ENCODE results near the gene USP9Y. TPM values are rescaled to one million over a fixed set of nuclear protein-coding genes. Genes with fewer than 3 reads are reported as not detected.
A peak's percentile ranks its signal among the peaks of the same experiment; 100 is the strongest.

The USP9Y gene
- total RNA-seq, 1 donor from 2014 or later = 20.7 TPM

DNA sequence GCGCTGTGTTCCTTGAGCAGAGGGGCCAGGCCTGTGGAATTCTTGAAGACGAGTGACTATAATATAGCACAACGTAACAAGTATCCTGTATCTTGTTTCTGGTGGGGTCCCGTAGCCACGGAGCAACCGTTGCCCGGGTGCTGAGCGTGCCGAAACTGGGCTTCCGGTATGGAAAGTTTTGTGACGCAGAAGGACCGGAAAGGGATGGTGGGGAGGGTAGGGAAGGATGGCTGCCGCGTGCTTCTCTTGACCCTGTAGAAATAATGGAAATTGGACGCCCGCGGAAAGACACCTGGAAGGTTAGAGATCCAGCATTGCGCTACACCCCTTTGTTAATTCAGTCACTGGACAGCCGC, 204.5 kb downstream of the USP9Y start:
- intact Hi-C loops (cut with DNase I) = no loop called here
- peak; percentile 70 for DNase-seq
- peak; percentile 90 for ATAC-seq (ENCODE audit: poor library complexity)

GRCh38 chrY:12905895-12906294, 204.9 kb downstream of the USP9Y start:
- intact Hi-C loops (cut with DNase I) = no loop called here
- DNase-seq = no peak
- no peak for ATAC-seq (ENCODE audit: poor library complexity)

Other genes with a start within 250 kb of the USP9Y start
- 30.3 TPM for gene DDX3Y, start 203.6 kb downstream of the USP9Y start, total RNA-seq